ENCODE data around the gene SCRN2.

Gene SCRN2

DNA sequence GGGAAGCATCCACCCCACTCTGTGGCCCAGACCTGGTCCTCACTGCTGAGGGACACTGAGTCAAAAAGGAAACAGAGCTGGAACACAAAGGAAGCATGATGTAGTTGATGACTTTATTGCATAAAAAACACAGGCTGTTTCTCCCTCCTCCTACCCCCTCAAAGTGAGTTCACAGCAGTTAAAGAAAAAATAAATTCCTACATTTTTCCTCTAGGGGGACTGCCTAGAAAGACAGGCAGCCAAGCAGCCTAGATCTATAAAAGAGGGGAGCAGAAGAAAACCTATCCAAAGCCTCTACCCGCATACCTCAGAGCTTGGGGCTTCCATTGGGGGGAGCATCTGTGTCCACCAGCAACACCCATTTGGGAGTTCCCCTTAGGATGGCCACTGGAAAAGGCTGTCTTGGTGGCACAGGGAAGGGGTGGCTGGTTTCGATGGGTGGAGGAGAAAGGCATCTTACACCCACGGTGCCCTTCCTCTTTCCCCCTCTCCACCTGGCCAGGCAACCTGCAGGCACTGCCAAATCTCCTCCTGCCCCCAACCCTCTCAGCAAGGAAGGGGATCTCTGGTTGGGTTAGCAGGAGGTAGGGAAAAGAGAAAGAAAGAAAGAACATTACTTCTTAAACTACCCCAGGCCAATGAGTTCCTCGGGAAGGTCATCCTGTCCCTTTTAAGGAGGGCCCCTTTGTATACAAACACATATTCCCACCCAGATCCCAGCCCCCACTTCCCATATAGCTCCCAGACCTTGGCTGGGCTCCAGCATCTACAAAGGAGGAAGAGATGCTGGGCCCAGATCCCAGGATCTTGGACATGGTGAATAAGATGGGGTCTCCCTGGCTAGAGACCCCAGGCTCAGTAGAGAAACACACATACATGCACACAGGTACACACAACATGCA, 4.0 kb upstream of the SCRN2 start:
- DNase-seq, result no peak

DNA sequence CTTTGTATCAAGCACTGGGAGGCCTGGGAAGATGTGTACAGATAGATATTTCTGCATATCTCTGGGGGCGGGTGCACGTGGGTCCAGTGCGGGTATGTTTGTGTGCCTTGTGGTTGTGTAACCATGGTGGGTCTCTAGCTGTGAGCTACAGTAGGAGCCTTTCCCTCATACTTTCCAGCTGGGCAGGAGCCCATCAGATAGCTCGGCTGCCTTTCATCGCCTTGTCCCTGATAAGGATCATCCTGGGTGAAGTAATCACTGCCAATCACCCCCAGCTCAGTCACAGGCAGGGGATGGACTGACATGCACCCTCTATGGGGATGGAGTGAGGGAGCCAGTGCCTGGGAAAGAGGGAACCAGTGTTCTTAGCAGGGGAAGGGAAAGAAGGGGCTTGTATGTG, 3.2 kb upstream of the SCRN2 start:
- DNase-seq, result no peak

DNA sequence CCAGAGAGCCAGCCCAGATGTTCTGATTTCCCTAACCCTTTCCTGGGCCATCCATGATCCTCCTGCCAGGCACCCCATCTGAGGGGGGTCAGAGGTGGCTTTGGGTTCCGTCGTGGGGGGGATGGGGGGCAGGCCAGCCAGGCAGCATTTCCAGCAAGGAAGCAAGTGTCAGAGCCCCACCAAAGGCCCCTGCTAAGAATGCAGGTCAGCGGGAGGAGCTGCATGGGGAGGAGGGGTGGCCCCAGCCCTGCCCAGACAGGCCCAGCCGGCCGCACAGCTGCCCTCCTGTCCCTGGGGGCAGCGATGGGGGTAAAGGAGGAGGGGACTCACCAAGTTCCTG, 2.3 kb upstream of the SCRN2 start:
- DNase-seq, result no peak

DNA sequence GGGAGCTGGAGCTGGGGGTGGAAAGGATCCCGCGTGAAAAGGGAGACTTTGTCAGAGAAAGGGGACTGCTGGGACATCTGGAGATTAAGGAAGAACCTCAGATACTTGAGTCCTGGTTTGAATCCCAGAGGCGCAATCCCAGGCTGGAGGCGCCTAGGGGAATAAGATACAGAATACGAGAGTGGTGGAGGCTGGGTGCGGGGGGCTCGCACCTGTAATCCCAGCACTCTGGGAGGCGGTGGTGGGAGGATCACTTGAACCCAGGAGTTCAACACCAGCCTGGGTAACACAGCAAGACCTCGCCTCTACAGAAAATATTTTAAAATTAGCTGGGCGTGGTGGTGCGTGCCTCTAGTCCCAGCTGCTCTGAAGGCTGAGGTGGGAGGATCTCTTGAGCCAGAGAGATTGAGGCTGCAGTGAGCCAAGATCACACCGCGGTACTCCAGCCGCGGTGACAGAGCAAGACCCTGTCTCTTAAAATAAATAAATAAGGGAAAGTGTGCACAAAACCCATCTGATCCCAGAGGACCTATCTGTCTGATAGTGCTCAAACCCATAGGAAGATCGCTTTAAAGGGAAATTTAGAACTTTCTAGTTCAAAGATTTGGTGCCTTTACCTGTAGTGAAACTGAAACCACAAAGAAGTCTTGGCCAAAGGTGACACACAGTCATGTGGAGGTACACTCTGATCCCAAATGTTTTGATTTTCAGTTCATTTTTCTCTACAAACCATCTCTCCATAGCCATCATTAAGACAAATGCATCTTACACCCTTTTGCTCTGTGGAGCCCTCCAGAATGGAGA, 617 bp upstream of the SCRN2 start:
- no peak for DNase-seq

DNA sequence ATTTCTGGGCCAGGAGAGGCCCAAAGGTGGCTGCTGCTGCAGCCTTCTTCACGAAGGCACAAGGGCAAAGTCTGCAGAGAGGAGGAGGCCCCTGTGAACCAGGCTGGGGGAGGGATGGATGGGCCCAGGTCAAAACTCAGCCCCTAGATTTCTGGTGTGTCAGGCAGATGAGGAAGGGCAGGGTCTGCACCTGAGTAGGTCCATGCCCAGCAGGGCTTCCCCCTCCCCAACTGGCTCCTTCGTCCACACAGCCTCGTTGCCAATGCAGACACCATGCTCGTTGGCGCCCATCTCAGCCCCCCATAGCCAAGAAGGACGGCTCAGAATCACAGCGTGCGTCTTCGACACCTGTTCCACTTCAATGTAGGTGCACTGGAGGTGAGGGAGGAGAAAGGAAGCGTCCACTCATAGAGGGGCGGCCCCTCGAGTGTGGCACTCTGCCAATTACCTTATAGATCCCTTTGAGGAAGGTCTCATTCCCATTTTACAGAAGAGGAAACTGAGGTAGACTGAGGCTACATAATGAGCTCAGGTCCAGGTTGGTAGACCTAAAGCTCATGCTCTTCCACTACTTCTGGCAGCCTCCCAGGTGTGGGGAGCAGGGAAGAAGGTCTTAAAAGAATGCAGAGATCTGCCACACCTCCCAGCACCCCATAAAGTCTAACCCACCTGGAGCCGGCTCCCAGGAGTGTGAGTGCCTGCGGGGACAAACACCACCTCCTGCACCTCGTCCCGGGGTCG, 902 bp downstream of the SCRN2 start:
- DNase-seq, result peak; percentile 34

DNA sequence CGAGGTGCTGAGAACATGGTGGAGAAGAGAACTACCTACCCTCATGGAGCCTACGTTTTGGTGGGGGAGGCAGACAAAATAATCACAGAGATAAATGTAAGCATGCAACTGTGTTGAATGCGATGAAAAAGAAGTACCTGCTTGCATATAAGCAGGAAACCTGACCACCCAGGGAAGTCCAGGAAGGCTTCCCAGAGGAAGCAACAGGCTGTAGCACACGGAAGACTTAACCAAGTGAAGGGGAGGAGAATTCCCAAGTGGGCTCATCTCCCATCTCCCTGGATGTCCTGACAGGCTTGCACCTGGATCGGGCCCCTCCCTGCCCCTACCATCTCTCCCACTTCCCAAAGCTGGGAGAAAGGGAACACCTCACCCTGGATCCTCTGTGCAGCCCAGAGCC, 2.0 kb downstream of the SCRN2 start:
- no peak for DNase-seq

DNA sequence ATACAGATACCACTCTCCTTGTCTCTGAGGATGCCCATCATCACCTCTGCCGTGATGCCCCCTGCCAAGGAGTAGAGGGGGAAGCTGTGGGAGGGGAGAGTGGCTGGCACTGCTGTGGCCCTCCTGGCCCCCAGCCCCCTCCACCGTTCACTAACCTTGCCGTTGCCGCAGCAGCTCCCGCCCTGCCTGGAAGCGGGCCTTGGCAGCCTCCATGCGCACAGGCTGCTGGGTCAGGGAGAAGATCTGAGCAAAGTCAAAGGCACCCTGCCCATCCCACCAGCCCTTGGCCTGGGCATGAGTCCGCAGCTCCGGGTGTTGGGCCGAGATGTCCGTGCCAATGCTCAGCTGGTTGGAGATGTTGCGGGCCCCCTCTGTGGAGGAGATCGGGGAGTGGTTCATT, 2.4 kb downstream of the SCRN2 start:
- DNase-seq, result no peak

DNA sequence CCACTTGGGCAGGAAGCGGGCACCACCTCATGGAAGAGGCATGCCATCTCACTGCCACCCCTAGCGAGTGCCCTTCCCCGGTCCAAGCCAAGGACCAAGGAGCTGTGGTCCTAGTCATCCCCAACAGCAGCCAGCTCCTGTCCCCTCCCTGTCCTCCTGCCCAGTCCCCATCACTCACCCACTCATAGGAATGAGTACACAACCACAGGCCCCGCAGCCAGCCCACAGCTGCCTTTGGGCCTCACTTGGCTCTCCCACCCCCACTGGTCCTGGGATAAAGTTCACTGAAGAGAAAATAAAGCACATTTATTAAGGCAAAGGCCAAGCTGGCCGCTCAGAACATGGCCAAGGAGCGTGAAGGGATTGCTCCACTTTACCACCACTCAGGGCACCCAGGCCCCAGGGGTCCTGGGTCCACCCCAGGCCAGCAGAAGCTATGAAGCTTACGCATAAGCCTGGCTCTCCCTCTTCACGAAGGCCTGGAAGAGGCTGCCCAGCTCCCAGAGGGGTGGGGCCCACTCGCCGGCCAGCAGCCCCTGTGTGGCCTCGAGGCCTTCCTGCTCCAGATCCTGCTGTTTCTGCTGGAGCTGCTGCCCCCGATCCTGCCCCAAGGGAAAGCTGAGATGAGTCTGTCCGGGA, 3.6 kb downstream of the SCRN2 start:
- no peak for DNase-seq

DNA sequence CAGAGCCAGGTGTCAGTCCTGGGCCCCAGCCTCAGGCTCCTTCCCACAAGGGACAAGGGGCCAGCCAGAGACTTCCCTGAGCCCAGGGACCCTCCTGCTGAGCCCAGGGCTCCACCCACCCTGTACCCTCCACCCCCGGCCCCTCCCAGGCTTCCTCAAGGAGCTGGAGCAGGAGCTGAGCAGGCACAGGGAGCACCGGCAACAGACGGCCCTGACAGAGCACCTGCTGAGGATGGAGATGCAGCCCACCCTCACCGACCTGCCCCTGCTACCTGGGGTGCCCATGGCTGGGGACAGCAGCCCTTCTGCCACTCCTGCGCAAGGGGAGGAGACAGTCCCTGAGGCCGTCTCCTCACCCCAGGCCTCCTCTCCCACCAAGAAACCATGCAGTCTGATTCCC, 4.5 kb downstream of the SCRN2 start:
- no peak for DNase-seq

DNA sequence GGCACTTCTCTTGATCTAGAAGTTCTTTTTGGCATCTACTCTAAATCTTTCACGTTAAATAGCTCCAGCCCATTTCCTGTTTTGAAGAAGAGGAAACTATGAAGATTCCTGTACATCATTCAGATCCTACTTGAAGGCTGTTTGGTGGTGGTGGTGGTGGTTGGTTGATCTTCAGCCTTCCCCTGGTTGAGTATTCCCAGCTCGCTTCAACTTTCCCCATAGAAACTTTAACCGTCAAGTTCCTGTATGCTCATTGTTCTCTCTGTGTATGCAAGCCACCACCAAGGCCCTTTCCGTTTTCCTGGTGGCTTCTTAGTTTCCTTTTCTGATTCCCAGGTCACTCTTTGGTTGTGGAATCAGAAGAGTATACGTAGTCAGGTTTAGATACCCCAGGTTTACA, 6.3 kb downstream of the SCRN2 start:
- no peak for DNase-seq

DNA sequence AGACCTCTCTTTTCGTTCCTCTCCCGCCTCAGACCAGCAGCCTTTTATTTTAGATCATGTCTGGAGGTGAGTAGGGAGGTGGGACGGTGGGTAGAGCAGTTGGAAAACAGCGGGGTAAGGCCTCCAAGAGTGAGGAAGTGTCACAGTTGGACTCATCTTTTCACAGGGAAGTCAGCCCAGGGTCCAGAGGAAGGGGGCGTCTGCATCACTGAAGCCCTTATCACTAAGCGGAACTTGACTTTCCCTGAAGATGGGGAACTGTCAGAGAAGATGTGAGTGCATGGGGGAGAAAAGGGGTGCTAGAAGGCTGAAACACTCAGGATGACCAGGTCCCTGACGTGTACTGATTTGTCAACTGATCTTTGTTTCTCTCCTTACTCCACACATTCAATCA, 9.1 kb downstream of the SCRN2 start:
- no peak for DNase-seq

DNA sequence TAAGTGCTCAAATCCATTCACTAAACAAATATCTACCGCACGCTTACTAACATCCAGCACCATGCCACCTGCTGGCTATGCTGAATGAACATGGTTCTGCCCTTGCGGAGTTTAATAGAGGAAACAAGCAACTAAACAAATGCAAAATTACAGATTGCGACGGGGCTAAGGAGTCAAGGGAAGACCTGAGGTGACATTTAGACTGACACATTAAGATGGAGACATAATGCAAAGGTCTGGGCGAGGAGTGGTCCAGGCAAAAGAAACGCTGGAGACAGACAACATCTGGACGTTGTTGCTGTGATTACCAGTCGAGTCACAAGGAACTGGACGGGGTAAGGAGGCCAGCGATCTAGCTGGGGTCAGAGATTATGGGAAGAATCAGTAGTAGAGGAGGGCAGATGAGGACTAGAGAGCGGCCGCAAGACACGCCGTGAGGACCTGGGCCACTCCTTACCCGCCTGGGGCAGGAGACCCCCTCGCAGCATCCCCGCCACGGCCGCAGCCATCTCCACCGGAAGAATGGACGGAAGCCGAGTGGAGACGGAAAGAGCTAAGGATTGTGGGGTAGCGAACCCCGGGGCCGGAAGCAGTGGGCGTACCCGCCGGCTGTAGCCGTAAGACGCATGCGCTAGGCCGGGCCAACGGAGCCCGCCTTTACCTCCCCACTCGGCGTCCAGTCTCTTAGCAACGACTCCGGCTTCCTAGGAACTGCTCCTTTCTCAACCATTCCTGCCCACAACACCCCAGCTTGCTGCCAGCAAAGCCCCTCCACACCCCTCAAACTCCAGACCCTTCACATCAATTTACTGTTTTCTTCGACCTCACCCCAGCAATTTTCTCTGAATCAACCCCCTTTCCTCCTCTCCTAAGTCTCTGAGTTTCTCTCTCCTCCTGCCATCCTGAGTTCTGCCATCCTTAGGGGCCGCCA, 9.8 kb downstream of the SCRN2 start, which contains the start of the genes LRRC46 and MRPL10:
LRRC46 (plus strand) TSS at position 668 of the 931 bp plus-strand sequence. CDS start 320 bp downstream, outside the sequence.
MRPL10 (minus strand) TSS at position 539 of the 931 bp plus-strand sequence; CDS start at position 509, 30 bp downstream.
- DNase-seq, result peak; percentile 96

DNA sequence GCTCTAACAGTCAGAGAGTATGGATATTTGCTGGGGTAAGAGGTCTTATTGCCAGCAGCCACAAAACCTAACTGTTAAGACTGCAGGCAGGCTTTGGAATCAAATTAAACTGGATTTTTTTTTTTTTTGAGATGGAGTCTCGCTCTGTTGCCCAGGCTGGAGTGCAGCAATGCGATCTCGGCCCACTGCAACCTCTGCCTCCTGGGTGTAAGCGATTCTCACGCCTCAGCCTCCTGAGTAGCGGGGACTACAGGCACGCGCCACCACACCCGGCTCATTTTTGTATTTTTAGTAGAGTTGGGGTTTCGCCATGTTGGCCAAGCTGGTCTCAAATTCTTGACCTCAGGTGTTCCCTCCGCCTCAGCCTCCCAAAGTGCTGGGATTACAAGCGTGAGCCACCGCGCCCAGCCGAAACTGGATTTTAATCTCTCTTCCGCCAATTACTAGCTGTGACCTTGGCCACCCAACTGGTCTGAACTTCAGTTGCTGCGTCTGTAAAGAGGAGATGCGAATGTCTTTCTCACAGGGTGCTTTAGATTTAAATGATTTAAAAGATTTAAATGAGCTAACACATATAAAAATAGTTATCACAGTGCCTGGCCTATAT, 10.6 kb downstream of the SCRN2 start:
- DNase-seq, result no peak

DNA sequence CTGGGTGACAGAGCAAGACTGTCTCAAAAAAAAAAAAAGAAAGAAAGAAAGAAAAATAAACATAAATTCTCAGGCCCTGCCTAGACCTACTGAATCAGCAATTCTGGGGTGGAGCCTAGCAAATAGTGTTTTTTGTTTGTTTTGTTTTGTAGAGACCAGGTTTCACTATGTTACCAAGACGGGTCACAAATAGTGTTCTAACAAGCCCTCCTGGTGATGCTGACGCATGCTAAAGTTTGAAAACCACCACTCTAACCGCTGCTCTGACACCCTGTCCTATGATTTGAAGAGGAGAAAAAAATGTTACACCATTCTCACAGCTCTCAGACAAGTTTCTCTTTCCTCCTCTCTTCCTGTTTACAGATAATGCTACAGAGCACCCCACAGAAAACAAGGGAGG, 11.2 kb downstream of the SCRN2 start:
- no peak for DNase-seq

DNA sequence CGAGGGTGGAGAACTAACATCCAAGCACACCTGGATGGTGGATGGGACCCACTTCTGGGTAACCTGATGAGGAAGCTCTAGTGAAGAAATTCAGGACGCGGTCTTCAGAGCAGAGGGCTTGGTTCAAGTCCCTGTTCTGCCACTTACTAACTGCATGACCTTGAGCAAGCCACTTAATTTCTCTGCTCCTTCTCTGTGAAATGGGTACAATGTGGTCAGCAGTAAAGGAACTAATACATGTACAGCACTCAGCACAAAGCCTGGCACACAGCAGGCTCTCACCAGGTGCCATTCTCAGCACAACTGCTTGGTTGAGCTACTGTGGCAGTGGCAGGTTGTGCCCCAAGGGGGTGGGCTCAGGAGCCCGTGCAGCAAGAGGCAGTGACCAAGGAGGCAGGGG, 17.6 kb downstream of the SCRN2 start:
- DNase-seq, result no peak

DNA sequence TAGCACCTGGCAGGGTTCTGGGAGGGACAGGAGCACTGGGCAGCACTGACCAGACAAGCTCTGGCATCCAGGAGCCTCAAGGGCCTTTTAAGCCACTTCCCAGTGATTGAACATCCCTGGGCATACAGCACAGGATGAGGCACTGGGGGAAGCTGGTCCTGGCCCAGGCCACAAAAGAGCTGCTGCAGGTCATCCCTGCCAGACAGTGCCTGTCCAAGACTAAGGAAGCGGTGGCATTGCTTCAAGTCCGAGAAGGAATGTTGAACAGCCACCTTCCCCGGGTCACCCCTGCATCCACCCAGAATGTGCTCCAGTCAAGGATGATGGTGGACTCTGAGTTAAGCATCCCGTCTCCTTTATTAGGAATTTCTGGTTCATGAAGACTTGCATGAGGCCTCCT, 18.3 kb downstream of the SCRN2 start:
- DNase-seq, result no peak

DNA sequence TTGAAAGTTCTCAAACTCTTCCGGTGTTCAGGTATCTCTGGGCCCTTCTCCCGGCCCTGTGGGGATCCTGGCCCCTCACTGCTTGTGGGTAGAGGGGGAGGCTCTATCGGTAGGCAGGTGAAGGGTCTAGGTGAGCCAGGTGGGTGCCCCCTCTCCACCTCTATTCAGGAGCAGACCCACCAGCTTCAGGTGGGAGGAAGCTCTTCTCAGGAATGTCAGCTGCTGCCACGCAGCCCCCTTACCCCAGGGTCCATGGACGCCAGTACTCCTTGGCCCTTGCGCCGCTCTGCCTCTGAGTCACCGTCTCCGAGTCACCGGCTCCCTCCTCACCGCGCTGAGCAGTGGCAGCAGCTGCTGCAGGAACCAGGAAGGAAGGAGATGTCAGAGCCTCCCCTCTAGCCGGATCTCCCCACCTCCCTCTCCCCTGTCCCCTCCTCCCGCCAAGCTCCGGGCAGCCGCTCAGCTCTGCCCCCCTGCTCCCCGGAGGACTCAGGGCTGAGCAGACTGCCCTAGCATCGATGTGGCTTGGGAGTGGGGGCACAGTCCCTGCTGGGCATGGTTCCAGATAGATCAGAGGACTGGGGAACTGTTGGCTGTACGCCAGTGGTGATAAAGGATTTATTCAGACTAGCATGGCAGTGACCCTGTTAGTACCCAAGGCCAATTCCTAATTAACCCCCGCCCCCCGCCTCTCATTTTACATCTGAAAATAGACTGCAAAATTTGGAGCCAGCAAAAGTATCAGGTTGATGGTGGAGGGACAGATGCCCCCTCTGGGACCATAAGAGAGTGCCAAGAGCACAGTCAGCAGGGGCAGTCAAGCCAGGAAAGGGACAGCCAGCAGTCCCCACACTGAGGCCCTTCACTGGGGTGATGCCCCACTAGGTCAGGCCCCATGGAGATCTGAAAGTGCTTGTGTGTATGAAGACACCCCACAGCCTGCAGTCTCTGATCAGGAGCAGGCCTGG, 19.4 kb downstream of the SCRN2 start, which contains the start of gene OSBPL7:
OSBPL7 (minus strand) TSS at position 371 of the 968 bp plus-strand sequence. CDS start 1,516 bp downstream, outside the sequence.
- DNase-seq, result peak; percentile 91

DNA sequence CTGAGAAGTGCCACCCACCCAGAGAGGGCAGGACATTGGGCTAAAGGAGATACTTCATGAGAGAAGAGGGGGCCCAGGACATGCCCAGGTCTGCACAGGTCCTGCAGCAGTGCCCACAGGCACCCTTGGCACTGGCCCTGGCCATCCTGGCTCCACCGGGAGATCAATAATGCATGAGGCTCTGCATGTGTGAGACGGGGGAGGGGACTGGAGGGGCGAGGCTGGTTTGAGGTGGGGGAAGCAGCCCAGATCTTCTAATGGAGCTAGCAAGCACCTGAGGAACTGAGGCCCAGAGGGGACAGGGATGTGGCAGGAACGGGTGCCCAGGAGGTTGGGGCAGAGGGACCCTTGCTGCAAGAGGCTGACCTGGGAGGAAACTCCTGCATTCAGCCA, 20.0 kb downstream of the SCRN2 start:
- no peak for DNase-seq

DNA sequence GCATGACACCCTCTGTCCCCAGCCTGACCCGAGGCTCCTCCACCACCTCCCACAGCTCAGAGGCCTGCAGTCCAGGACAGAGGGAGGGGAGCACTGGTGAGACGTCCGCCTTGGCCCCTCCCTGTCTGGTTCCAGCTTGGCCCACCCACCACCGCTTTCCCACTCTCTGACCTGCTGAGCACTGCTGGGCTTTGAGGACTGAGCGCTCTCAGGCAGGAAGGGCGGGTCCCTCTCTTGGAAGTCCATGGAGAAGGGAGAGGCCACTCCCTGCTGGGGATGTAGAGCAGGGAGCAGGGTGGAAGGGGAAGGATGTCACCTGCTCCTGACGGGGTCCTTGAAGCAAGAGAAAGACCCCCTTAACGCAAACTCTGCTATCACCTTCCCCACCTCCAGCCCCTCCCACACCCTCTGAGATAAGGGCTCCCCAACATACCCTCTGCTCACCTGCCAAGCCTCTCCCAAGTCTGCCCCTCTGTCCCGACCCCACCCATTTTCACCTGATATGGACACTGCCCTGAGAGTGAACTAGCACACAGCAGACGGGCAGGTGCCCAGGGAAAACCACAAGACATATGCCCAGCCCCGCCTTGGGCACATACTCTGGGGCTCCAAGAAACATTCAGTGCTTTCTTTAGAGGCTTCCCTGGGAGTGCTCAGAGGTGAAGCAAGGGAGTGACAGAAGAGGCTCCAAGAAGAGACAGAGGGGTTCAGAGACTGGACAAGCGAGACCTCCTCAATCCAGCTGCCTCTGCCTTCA, 20.9 kb downstream of the SCRN2 start:
- DNase-seq, result no peak

Data from NCI-H510A (cell line).